ENCODE results near the gene CPNE7. TPM values are rescaled to one million over a fixed set of nuclear protein-coding genes. Genes with fewer than 3 reads are reported as not detected.

CPNE7 gene
- total and polyA plus RNA-seq, 9 donors, result 0.36 to 4.0 (median 0.92) TPM; not detected in 2

GRCh38 chr16:89619840-89620239 is 44.3 kb downstream of the CPNE7 start:
- Histone ChIP-seq H3K27ac (no peak overlapping the region), H3K9me3 (no peaks in the 10 kb centered on the region), H3K27me3 (no peaks in the 10 kb centered on the region), H3K4me3 (no peak overlapping the region), H3K36me3 (no peaks in the 10 kb centered on the region), H3K4me1 (ENCODE audit: insufficient read depth) (no peaks in the 10 kb centered on the region)
- intact Hi-C loops (cut with DNase I), result no loop called here
- 23 to 40% (median 39%) methylated on average over 12 of the region's 12 CpGs for WGBS, 3 donors
- DNase-seq, result no peak
- TF ChIP-seq POLR2A (IDR thresholded peaks at IDR 0.05), result no peak
- TF ChIP-seq EP300 (IDR thresholded peaks at IDR 0.05), result no peak
- TF ChIP-seq CTCF (IDR thresholded peaks at IDR 0.05), result no peak

DNA sequence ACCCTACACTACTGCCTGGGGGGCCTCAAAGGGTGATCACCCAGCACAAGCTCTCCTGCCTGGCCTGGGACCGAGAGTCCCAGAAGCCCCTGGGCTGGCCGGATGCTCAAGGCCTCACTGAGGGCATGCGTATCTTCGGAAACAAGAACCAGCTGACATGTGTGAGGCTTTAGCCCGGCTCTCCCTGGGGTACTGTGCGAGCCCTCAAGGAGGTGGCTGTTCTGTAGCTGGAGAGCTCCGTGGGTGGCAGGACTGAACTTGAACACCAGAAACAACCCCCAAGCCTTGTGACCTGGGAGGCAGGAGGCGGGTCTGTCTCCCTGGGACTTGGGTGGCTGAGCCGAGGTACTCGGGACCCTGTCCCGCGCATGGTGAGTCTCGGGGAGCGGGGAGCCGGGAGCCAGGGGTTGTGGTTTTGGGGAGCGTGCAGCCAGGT is 44.9 kb downstream of the CPNE7 start:
- TF ChIP-seq EP300 (IDR thresholded peaks at IDR 0.05) (no peak), POLR2A (IDR thresholded peaks at IDR 0.05) (no peak), CTCF (IDR thresholded peaks at IDR 0.05) (no peak)
- H3K9me3 ChIP-seq, result no peaks in the 10 kb centered on the region
- WGBS, 3 donors, result 67 to 68% (median 68%) methylated on average over 16 of the region's 16 CpGs
- no peaks in the 10 kb centered on the region for H3K27me3 ChIP-seq
- no peaks in the 10 kb centered on the region for H3K36me3 ChIP-seq
- H3K27ac ChIP-seq, result no peak overlapping the region
- no peaks in the 10 kb centered on the region for H3K4me1 ChIP-seq (ENCODE audit: insufficient read depth)
- no peak for DNase-seq
- intact Hi-C loops (cut with DNase I), result no loop called here
- H3K4me3 ChIP-seq, result no peak overlapping the region

- no peak for DNase-seq
- whole genome bisulfite sequencing, 3 donors, result 77 to 79% (median 77%) methylated on average over 18 of the region's 18 CpGs
- Histone ChIP-seq H3K27me3 (no peaks in the 10 kb centered on the region), H3K36me3 (no peaks in the 10 kb centered on the region), H3K9me3 (no peaks in the 10 kb centered on the region), H3K4me3 (no peak overlapping the region), H3K27ac (no peak overlapping the region), H3K4me1 (ENCODE audit: insufficient read depth) (no peaks in the 10 kb centered on the region)
- TF ChIP-seq CTCF (IDR thresholded peaks at IDR 0.05) (no peak), EP300 (IDR thresholded peaks at IDR 0.05) (no peak), POLR2A (IDR thresholded peaks at IDR 0.05) (no peak)
- intact Hi-C loops (cut with DNase I), result no loop called here
These were observed 45.7 kb downstream of the CPNE7 start for GRCh38 chr16:89621136-89621697.

DNA sequence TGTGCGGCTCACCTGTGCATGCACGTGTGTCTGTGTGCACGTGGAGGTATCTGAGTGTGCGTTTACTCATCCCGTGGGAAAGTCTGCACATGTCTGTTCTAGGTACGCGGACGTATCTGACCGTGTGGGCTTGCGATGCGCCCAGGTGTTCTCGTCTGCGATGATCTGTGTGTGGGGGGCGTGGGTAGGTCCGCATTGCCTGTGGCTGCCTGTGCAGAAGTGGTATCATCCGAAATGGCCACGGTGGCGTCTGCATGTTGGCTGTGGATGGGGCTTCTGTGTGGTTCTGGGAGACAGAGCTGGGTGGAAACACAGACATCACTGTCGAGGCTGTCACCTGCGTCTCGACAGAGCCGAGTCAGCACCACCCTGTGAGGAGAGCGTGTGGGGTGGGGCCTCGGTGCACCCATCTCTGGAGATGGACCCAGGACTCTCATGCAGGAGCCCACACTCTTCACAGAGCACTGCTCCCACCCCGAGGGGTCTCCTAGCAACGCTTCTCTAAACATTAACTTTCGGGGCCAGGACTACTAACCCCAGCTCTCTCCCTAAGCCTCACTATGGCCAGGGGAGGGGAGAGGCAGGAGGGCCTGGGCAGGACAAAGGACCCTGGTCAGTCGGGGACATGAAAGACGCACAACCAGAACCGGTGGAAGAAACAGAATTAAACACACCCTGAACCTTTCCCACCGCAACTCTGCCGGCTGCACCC is 46.3 kb downstream of the CPNE7 start:
- 82 to 88% (median 85%) methylated on average over 32 of the region's 32 CpGs for WGBS, 3 donors
- intact Hi-C loops (cut with DNase I), result no loop called here

More for the DNA sequence above, 46.3 kb downstream of the CPNE7 start:
- DNase-seq, result no peak
- Histone ChIP-seq H3K27ac (no peak overlapping the region), H3K9me3 (no peaks in the 10 kb centered on the region), H3K4me1 (ENCODE audit: insufficient read depth) (no peaks in the 10 kb centered on the region), H3K36me3 (no peaks in the 10 kb centered on the region), H3K4me3 (no peak overlapping the region), H3K27me3 (no peaks in the 10 kb centered on the region)
- TF ChIP-seq EP300 (IDR thresholded peaks at IDR 0.05) (no peak), POLR2A (IDR thresholded peaks at IDR 0.05) (no peak), CTCF (IDR thresholded peaks at IDR 0.05) (no peak)
